DND-41 (cell line): ENCODE data around the gene SNX19.

Experiments used
- EZH2 ChIP-seq: IDR thresholded peaks from 3 replicates; pipeline ENCODE4 v1.6.1; 2012; ENCODE audit warnings: borderline replicate concordance, low read depth, mild to moderate bottlenecking, moderate library complexity, low read length, inconsistent platforms; ENCODE audit not compliant: severe bottlenecking
- TF ChIP-seq, protein P1 (sequence below): IDR thresholded peaks from 2 replicates; pipeline ENCODE4 v1.5.1; 2012; ENCODE audit warnings: borderline replicate concordance, low read length, moderate library complexity, mild to moderate bottlenecking; ENCODE audit not compliant: poor library complexity, severe bottlenecking; ENCODE audit errors: extremely low read depth

DNA sequence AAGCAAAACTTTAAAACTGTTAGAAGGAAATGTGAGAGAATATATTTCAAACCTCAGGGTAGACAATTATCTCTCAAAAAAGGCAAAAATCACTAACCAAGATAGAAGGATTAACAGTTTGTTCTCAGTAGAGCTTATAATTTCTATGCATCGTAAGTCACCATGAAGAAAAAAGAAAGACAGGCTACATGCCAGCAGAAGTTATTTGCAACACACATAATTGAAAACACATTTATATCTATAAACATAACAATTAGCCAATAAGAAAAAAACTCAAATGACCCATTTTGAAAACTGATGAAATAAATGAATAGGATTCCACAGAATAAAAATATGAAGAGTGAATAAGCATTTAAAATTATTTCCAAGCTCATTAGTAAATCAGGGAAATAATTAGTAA, 24.4 kb upstream of the SNX19 start:
- TF ChIP-seq, protein P1, sequence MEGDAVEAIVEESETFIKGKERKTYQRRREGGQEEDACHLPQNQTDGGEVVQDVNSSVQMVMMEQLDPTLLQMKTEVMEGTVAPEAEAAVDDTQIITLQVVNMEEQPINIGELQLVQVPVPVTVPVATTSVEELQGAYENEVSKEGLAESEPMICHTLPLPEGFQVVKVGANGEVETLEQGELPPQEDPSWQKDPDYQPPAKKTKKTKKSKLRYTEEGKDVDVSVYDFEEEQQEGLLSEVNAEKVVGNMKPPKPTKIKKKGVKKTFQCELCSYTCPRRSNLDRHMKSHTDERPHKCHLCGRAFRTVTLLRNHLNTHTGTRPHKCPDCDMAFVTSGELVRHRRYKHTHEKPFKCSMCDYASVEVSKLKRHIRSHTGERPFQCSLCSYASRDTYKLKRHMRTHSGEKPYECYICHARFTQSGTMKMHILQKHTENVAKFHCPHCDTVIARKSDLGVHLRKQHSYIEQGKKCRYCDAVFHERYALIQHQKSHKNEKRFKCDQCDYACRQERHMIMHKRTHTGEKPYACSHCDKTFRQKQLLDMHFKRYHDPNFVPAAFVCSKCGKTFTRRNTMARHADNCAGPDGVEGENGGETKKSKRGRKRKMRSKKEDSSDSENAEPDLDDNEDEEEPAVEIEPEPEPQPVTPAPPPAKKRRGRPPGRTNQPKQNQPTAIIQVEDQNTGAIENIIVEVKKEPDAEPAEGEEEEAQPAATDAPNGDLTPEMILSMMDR = no peak
- TF ChIP-seq EZH2 = no peak
